Natural killer cell (primary cell): ENCODE measurements around the gene MAPK8. TPM values are rescaled to one million over a fixed set of nuclear protein-coding genes. Genes with fewer than 3 reads are reported as not detected.
A peak's percentile ranks its signal among the peaks of the same experiment; 100 is the strongest.

Source experiments
- ATAC-seq, 3 donors: fragments of 150-1000 bp in 2 of 3; fragments of 200-7000 bp in 1 of 3; cut with Tn5 transposase; 1 replicate in 1 of 3; 2 replicates in 2 of 3; pipeline ENCODE4 v1.10.0; 2021; ENCODE audit warnings: mild to moderate bottlenecking in 2 of 3, moderate library complexity in 2 of 3
- DNase-seq, 2 donors: peaks; one replicate each; pipeline versions ENCODE4 v3.0.0 to v3.0.0-alpha.2; 2013 to 2021; ENCODE audit warnings: mixed read lengths in 1 of 2
- H3K27ac ChIP-seq: one replicate; pipeline ENCODE4 v1.5.1; 2013; ENCODE audit warnings: mild to moderate bottlenecking, low read length
- H3K27me3 ChIP-seq: one replicate; pipeline ENCODE4 v1.6.1; 2013; ENCODE audit warnings: low read length; ENCODE audit not compliant: control insufficient read depth, insufficient read depth
- H3K36me3 ChIP-seq: one replicate; pipeline ENCODE4 v1.6.1; 2013; ENCODE audit warnings: low read length; ENCODE audit not compliant: control insufficient read depth, insufficient read depth
- H3K4me1 ChIP-seq: one replicate; pipeline ENCODE4 v1.6.1; 2013; ENCODE audit warnings: low read length; ENCODE audit not compliant: control insufficient read depth, insufficient read depth
- H3K4me3 ChIP-seq: one replicate; pipeline ENCODE4 v1.5.1; 2013; ENCODE audit warnings: low read length
- H3K9me3 ChIP-seq: one replicate; pipeline ENCODE4 v1.6.1; 2013; ENCODE audit warnings: low read length; ENCODE audit not compliant: control insufficient read depth, insufficient read depth
- H3K27ac Mint-ChIP-seq, 2 donors: one replicate each; pipeline ENCODE4 v1.8.0; 2022; ENCODE audit warnings: mild to moderate bottlenecking in 2 of 2, mixed read lengths in 2 of 2, moderate library complexity in 1 of 2
- H3K27me3 Mint-ChIP-seq, 2 donors: one replicate each; pipeline ENCODE4 v1.8.0; 2022; ENCODE audit warnings: low read depth in 2 of 2, mixed read lengths in 2 of 2
- H3K36me3 Mint-ChIP-seq: one replicate; pipeline ENCODE4 v1.8.0; 2022; ENCODE audit warnings: mixed read lengths
- H3K4me1 Mint-ChIP-seq, 2 donors: one replicate each; pipeline ENCODE4 v1.8.0; 2022; ENCODE audit warnings: mixed read lengths in 2 of 2
- H3K4me3 Mint-ChIP-seq: one replicate; pipeline ENCODE4 v1.8.0; 2022; ENCODE audit warnings: mild to moderate bottlenecking, moderate library complexity, mixed read lengths
- H3K9me3 Mint-ChIP-seq, 2 donors: one replicate each; pipeline ENCODE4 v1.8.0; 2022; ENCODE audit warnings: mixed read lengths in 2 of 2
- CTCF ChIP-seq: fragments of 200-600 bp; IDR thresholded peaks from one replicate; pipeline ENCODE4 v1.8.0; 2022; ENCODE audit warnings: antibody characterized with exemption
- WGBS: methylation state at CpG from one replicate; pipeline ENCODE4 v1.1.7; 2013; ENCODE audit warnings: missing lambda C conversion rate; ENCODE audit not compliant: insufficient coverage; 5-methylcytosine and 5-hydroxymethylcytosine counted together
- intact Hi-C: fragments of 100-400 bp; cut with micrococcal nuclease; formaldehyde crosslinking; loops from one replicate; pipeline ENCODE4 v1.14.2; 2022
- total RNA-seq, 4 donors: library from RNA; stranded (reverse); fragments of 120-200 nt in 1 of 4; gene quantifications; one replicate each; pipeline versions ENCODE4 v1.2.3 to v1.2.4, GENCODE V29; 2013 to 2022

The MAPK8 gene
- total RNA-seq, 3 donors from 2014 or later (not counting 1 experiment from before 2014, with no cell fraction given) = 37.3 to 44.5 (median 40.8) TPM

- intact Hi-C loops = no loop called here
- H3K4me1 ChIP-seq = no peaks in the 10 kb centered on the region
- H3K36me3 ChIP-seq = no peaks in the 10 kb centered on the region
- H3K4me3 Mint-ChIP-seq = no peak overlapping the region
- no peaks in the 10 kb centered on the region for H3K27me3 Mint-ChIP-seq
- no peaks in the 10 kb centered on the region for H3K9me3 Mint-ChIP-seq
- WGBS = 79% methylated on average over 4 of the region's 4 CpGs
- DNase-seq (peak in 1 of 2 donors; percentile 1), ATAC-seq (peak in 1 of 3 donors; percentile 11)
- no peaks in the 10 kb centered on the region for H3K36me3 Mint-ChIP-seq
- H3K4me1 Mint-ChIP-seq = no peaks in the 10 kb centered on the region
- no peaks in the 10 kb centered on the region for H3K27me3 ChIP-seq
- TF ChIP-seq CTCF = no peak
- H3K27ac ChIP-seq = no peak overlapping the region
- no peak overlapping the region for H3K27ac Mint-ChIP-seq
- no peak overlapping the region for H3K4me3 ChIP-seq
- H3K9me3 ChIP-seq = no peaks in the 10 kb centered on the region
These were observed 163.1 kb downstream of the MAPK8 start for GRCh38 chr10:48469516-48470020.

GRCh38 chr10:48470115-48470892 lies 163.8 kb downstream of the MAPK8 start:
- H3K4me1 ChIP-seq = no peaks in the 10 kb centered on the region
- no peak for TF ChIP-seq CTCF
- intact Hi-C loops = no loop called here
- no peaks in the 10 kb centered on the region for H3K4me1 Mint-ChIP-seq
- H3K9me3 Mint-ChIP-seq = no peaks in the 10 kb centered on the region
- H3K27ac Mint-ChIP-seq = no peak overlapping the region
- H3K27me3 Mint-ChIP-seq = peaks cover 5 to 7% of the 10 kb centered on the region in 2 donors
- H3K36me3 Mint-ChIP-seq = no peaks in the 10 kb centered on the region
- peak in 1 of 2 donors; percentile 5 for DNase-seq
- H3K4me3 Mint-ChIP-seq = no peak overlapping the region
- H3K27ac ChIP-seq = no peak overlapping the region
- H3K36me3 ChIP-seq = no peaks in the 10 kb centered on the region
- H3K4me3 ChIP-seq = no peak overlapping the region
- 41% methylated on average over 5 of the region's 5 CpGs for WGBS
- no peaks in the 10 kb centered on the region for H3K27me3 ChIP-seq
- H3K9me3 ChIP-seq = no peaks in the 10 kb centered on the region
- ATAC-seq = no peak

DNA sequence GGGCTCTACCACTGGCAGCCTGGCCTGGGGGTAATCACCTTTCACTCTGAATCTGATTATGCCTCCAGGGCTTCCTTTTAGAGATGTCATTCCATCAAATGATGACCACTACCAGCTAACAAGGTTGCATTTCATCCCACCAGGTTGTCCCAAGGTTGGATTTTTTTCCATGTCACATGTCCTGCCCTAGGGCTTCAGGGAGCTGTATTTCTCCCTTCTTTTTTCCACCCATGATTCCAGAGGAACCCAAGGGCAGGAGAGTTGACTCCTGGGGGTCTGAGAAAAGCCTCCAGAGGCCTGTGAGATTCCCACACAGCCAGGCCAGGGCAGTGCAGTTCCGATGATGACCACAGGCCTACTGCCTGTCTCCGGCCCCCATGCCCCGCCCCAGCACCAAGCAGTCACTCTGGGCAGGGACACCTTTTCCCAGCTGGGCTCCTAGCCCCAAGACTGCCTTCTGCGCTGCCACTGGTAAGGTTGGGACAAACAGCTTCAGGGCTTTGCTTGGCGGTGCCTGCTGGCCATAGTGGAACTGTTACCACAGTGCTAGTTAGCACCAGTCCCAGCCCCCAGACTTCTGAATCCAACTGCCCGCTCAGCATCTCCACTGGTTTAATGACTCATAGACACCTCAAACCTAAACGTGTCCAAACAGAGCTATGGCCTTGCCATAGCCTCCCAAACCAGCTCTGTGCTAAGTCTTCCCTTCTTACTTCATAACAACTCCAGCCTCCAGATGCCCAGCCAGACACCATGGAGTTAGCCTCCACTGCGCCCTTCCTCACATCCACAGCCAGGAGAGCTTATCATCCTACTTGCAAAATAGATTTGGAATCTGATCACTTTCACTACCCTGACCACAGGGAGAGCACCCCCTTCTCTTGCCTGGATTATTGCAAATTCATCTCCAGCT lies 164.7 kb downstream of the MAPK8 start:
- DNase-seq (peak in 1 of 2 donors; percentile 5), ATAC-seq (no peak)
- no peaks in the 10 kb centered on the region for H3K9me3 ChIP-seq
- H3K9me3 Mint-ChIP-seq = no peaks in the 10 kb centered on the region
- no peak for TF ChIP-seq CTCF
- WGBS = 81% methylated on average over 8 of the region's 8 CpGs
- no peaks in the 10 kb centered on the region for H3K36me3 Mint-ChIP-seq
- no peaks in the 10 kb centered on the region for H3K4me1 Mint-ChIP-seq
- intact Hi-C loops = no loop called here
- H3K36me3 ChIP-seq = no peaks in the 10 kb centered on the region
- no peaks in the 10 kb centered on the region for H3K27me3 ChIP-seq
- H3K4me3 Mint-ChIP-seq = no peak overlapping the region
- no peak overlapping the region for H3K27ac ChIP-seq
- peaks cover 7 to 11% of the 10 kb centered on the region in 2 donors for H3K27me3 Mint-ChIP-seq
- H3K4me3 ChIP-seq = no peak overlapping the region
- no peak overlapping the region for H3K27ac Mint-ChIP-seq
- H3K4me1 ChIP-seq = no peaks in the 10 kb centered on the region
